DMS153 (cell line): ENCODE results near the gene MND1.
"Not testable (repeated sequence)": the region's sequence is repeated elsewhere in the genome, so short reads cannot be mapped to it uniquely, and the experiment has no call there.

ENCODE experiments used
- DNase-seq: peaks from one replicate; lab custom pipeline; 2025; lab: John Stamatoyannopoulos, UW

Gene MND1

DNA sequence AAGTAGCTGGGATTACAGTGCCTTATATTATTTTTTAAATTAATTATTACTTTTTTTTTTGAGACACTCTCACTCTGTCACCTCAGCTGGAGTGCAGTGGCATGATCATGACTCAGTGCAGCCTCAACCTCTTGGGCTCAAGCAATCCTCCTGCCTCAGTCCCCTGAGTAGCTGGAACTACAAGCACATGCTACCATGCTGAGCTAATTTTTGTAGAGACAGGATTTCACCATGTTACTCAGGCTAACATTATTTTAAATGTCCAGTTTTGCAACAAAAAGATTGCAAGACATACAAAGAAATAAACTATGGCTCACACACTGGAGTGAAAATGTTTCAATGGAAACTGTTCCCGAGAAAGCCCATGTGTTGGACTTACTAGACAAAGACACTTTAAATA, 59.2 kb downstream of the MND1 start:
- no peak for DNase-seq

DNA sequence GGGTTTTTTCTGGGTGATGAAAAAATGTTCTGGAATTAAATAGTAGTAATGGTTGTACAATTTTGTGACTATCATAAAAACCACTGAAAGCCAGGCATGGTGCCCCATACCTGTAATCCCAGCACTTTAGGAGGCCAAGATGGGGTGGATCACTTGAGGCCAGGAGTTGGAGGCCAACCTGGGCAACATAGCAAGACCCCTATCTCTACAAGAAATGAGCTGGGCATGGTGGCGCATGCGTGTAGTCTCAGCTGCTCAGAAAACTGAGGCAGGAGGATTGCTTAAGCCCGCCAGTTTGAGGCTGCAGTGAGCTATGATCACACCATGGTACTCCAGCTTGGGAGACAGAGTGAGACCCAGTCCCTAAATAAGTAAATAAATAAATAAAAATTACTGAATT, 63.4 kb downstream of the MND1 start:
- DNase-seq: no peak

DNA sequence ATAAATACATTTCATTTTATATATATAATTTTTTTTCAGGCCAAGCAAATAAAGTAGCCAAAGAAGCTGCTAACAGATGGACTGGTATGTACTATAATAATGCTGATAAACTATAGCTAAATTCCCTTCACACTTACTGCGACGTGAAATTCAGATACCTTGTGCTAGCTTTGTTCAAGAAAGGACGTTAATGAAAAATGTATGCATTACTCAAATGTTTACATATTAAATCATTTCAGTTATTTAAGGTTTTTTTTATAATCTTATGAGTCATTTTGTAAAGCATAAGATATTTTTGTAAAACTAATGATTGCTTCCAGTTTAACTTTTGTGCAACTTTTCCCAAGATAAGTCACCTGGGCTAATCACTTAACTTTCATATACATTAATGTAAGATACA, 64.4 kb downstream of the MND1 start:
- DNase-seq: no peak

DNA sequence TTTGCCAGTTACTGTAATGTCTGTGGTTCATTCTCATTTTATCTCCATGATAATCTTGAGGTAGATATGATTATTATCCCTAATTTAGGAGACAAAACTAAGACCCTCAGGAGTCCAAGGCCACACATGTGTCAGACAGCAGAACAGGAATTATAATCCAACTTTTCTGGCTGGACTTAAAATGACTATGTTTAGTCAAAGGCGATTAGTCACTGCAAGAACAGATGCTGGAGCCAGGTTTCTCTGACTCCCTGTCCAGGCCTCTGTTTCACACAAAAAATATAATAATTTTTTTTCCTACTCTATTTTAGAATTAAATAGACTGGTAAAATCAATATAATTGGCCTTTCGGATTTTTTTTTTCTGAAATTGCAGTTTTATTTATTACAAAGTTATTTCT, 64.9 kb downstream of the MND1 start:
- no peak for DNase-seq

DNA sequence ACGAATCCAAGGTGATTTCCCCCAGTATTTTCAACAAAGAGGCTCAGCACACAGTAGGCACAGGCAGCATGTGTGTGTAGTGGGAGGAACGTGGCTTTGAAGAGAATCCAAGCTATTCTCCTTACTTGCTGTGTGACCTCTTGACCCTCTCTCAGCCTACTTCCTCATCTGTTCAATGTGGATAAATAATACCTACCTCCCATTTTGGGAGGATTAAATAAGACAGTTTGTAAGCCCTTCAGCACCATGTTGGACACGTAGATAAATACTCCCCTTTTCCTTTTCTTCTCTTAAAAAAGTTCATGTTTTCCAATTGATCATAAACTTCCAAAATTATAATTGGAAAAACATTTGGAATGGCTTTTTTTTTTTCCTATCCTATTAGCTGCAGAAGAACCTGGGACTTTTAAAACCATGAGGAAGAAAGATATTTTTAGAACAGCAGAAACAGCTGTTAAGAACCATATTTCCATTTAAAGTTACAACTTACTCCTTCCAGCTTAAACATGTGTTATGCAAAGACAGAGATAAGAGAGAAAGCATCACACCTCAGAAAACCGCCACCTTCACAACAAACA, 65.5 kb downstream of the MND1 start:
- no peak for DNase-seq

DNA sequence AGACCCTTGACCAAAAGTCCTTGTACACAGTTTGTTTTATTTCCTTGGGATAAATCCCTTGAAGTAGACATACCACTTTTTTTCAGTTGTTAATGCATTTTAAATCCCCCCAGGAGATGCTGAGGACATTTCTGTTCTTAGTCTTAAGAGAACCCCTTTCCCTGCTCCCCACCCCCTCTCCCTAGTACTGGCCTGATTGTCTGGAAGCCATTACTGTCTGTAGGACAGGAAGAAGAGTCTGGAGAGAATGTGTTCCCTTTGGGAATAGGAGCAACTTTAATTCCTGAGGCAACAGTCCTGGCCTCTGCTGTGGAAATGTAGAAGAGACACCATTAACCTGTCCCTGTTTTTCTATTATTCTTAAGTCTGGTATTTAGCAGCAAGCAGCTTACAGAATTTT, 69.4 kb downstream of the MND1 start:
- DNase-seq: no peak

DNA sequence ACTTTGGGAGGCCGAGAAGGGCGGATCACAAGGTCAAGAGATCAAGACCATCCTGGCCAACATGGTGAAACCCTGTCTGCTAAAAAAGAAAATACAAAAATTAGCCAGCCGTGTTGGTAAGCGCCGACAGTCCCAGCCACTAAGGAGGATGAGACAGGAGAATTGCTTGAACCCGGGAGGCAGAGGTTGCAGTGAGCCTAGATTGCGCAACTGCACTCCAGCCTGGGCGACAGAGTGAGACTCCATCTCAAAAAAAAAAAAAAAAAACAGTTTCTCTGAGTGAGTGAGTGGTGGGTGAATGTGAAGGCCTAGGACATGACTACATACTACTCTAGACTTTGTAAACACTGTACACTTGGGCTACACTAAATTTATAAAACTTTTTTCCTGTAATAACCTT, 72.0 kb downstream of the MND1 start:
- not testable (repeated sequence) for DNase-seq

DNA sequence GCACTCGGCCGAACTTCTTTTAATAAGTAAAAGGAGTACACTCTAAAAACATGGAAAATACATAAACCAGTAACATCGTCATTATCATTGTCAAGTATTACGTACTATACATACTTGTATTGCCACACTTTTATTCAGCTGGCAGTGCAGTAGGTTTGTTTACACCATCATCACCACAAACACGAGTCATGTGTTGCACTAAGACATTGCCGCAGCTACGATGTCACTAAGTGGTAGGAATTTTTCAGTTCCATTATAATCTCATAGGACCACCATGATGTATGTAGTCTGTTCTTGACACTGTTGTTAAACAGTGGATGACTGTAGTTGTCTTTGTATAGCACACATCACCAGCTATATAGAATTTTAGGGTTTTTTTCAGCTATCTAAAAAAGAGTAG, 73.6 kb downstream of the MND1 start:
- DNase-seq: no peak

DNA sequence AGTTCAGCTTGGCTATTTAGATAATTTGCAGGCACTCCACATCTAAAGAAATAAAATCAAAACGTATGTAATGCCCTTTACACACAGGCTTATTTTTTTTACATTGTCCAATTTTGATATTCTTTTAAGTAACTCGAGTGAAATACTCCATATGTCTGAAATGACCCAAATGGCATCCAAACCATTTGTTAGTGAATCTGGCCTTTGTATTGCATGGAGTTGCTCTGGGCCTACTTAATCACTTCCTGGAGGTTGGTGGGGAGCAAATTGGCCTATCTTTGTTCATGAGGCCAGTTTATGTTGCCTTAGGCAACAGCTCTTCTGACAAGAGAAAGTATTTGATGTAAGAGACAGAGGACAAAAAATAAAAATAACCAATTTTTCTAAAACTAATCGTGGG, 74.1 kb downstream of the MND1 start:
- DNase-seq: no peak

DNA sequence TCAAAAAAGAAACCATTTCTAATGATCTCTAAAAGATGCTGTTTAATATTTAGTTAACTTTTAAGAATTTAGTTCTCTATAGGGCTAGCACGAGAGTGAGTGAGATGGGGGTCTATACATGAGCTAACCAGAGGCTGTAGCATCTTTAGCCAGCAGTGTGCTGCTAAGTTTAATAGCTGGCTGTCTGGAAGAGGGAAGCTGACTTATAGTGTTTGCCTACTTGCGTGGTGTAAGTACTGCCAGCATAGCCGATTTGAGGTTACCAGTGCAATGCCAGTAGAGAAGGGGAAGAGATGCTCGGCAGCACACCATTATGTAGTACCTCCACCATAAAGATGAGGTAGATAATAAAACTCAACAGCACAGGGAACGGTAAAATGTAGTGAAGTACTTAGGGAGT, 74.5 kb downstream of the MND1 start:
- DNase-seq: no peak

DNA sequence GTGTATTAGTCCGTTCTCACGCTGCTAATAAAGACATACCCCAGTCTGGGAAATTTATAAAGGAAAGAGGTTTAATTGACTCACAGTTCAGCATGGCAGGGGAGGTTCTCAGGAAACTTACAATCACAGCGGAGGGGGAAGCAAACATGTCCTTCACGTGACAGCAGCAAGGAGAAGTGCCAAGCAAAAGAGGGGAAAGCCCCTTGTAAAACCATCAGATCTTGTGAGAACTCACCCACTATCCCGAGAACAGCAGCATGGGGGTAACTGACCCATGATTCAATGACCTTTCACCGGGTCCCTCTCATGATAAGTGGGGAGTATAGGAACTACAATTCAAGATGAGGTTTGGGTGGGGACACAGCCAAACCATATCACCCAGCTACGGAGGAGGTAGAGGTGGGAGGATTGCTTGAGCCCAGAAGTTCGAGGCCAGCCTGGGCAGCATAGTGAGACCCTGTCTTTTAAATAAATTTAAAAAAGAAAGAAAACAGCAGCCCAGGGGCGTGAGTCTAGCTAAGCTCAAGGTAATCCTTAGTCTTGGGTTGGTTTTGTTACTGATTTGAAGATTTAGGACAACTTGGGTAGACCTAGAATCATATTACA, 75.3 kb downstream of the MND1 start:
- no peak for DNase-seq

DNA sequence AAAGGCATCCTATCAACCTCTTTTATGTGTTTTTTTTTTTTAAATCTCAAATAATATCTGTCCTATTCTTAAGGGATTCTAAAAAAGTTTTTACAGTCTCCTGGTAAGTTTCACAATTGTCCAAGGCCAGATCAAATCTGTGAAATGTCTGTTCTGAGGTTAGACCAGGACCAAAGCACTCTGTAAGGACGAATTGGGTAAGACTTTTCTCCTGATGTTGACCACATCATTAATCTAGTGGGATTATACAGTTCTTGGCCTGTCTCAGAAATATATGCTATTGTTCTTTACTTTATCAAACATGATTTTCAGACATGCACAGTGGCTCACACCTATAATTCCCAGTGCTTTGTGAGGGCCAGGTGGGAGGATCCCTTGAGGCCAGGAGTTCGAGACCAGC, 75.9 kb downstream of the MND1 start:
- DNase-seq: no peak

DNA sequence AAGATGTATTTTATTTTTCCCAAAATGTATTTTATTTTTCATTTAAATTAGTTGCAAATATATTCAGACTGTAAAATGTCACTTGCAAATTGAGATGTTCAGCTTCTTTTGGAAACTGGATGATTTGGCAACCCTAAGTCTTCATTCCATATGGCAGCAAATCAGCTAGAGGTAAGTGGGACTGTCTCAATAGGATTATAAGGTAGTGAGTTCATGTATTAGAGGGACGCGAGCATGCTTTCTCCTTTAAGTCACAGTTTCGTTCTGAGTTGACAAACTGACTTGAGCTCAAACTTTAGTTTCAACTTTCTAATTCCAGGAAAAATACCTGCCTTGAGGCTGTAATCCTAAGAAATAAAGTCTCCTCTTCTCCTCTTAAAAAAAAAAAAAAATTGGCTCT, 77.5 kb downstream of the MND1 start:
- no peak for DNase-seq

DNA sequence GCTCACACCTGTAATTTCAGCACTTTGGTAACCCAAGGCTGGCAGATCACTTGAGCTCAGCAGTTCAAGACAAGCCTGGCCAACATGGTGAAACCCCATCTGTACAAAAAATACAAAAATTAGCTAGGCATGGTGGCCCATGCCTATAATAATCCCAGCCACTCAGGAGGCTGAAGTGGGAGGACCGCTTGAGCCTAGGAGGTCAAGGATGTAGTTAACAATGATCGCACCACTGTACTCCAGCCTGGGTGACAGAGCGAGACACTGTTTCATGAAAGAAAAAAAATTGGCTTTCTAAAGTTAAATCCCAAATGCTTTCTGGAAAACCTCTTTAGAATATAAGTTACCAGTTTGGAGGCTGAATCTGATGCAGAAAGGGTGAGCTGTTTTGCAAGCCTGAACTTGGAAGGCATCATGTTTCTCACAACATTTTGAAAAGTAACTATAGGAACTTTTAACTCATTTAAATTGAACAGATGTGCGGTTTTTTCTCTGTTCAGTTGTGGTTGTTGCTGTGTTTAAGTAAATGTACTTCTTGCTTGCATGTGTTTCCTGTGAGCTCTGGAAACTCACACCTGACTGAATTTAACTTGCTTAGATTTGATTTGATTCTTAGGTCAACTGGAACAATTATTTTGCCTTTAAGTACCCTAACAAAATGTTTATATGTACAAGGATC, 81.9 kb downstream of the MND1 start:
- DNase-seq: no peak

DNA sequence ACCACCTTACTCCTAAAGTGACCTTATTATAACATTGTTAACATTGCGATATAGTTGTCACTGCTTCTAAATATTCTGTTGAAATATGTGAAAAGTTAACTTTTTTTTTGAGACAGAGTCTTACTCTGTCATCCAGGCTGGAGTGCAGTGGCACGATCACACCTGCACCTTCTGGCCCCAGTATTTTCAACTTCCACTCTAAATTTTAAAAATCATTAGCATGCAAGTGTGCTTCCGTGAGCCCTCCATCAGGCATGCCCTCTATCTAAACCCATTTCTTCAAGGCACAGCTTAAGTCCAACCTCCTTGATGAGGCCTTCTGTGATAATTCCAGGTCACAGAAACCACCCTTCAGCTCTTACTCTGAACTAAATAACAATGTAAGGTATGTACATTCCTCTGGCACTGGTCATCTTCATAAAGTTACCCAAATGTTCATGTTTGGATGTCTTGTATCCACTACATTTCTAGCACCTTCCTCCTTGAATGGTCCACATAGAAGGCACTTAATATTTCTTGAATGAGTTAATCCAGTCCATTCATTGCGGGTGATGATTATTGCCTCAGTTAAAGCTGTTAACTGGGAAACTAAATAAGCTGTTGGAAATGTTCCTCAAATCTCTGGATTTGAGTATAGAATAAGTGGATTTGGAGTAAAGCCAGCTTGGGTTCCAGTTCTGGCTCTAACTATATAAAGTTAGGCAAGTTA, 83.0 kb downstream of the MND1 start:
- DNase-seq: no peak

DNA sequence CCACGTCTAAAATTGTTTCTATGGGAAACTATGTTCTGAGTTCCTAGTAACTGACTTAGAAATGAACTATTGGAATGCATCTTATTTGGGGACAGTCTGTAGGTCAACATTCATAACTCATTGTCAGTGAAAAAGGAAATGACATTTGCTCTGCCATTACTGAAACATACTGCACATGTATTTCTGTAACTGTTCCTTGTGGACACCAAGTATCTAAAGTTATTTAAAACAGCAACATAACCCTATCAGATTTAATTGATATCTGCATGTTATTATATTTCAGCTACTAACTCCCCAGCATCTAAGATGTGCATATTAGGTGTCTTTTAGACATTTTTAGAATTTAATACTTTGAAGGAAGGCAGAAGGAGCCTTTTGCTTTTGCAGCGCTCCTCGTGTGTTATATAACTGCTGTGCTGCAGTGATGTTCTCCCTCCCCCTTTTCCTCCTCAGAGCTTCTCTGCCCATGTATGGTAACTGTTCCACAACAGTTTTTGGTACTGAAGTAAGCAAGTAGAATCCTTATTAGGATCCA, 84.5 kb downstream of the MND1 start:
- no peak for DNase-seq

DNA sequence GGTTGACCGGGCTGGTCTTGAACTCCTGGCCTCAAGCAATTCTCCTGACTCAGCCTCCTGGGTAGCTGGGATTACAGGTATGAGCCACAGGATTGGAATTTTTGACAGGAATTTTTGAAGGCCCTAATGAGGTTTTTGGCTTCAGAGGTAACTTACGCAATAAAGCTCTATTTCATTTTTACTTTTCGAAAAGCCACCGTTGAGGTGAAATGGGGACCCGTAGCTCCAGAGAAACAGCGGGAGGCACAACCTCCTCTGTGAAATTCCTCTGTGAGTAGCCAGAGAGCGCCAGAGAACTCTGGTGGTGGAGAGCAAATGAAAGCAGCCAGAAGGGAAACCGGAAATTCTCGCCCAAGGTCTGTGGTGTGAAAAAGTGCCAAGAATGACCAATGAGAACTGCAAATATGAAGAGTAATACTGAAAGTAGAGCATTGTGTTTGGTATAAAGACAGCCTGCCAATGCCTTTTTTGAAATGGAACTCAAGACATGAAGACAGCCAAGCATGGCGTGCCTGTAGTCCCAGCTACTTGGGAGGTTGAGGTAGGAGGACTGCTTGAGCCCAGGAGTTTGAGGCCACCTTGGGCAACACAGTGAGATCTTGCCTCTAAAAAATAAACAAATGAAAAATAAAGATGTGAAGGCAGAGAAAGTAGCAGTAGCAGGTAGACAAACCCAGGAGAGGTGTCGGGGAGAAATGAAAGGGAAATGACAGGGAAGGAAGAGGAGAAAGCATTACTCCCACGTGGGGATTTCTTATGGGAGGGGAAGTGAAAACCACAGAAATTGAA, 88.7 kb downstream of the MND1 start:
- no peak for DNase-seq

DNA sequence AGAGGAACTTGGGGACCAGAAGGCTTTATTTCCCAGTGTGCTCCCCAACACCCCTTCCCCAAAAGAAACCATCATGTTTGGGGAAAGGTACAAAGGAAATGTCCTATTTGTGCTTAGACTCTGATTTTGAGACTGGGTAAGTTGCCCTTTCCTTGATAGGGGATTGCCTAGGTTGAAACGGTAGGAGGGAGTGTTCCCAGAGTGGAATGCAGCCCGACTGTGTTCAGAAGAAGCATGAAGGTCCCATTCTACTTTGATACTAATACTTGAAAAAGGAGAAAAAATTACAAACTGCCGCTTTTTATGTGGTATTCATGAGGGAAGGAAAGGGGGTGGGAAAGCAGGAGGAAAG, 89.2 kb downstream of the MND1 start:
- DNase-seq: no peak

DNA sequence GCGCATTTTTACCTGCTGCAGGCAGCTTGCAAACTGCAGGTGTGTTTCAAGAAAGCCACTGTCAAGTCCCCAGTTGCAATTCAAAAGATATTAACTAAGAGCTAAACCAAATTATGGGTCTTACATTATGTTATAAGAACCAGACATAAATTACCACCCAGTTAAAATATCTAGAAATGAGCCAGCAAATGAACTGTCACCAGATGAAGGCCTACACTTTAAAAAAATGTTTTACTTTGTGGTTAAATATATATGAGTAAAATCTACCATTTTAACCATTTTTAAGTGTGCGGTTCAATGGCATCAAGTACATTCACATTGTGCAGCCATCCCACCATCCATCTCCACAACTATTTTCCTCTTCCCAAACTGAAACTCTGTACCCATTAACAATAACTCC, 89.7 kb downstream of the MND1 start:
- no peak for DNase-seq

DNA sequence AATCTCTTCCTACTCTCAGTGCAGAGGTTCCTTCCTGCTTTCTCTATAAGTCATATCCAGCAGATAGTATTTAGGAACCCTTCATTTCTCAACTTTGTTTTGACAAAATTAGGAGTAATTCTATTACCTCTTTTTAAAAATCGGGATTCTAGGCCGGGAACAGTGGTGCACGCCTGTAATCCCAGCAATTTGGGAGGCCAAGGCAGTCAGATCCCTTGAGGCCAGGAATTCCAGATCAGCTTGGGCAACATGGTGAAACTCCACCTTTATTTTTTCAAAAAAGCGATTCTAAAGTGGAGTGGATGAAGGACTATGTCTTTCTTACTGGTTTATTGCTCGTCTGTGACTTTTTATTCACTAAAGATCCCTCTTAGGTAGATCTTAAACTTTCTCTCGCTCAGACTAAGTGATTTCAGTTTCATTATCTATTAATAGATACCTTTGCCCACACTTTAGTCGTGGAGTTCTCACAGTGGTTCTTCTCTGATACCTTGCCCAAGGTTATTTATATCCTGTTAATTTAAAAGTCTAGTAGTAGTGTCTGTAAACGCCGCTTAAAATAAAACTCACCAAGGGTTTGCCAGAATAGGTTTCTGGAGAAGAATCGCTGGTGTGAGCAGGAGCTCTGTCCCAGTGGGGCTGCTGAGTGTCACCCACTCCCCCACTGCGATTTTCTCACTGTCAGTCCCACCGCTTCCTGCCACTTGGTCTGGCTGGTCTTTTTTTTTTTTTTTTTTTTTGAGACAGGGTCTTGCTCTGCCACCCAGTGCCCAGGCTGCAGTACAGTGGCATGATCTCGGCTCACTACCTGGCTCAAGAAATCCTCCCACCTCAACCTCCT, 94.6 kb downstream of the MND1 start:
- DNase-seq: no peak

DNA sequence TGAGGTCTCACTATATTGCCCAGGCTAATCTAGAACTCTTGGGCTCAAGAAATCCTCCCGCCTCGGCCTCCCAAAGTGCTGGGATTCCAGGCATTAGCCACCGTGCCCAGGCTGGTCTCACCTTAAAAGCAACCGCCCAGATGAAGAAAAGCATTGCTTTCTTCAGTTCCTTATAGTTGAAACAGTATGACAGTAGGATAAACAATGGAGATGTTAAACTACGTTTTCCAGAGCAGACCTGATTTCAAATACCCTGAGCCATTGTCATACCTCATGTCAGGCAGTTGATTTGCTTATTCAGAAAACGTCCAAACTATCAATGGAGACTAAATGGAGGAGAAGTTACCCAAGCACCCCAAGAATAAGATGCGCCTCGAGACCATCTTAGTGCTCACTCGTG, 95.3 kb downstream of the MND1 start:
- DNase-seq: no peak
